Neural progenitor cell (in vitro differentiated cells): ENCODE data around the gene ELFN1. TPM values are rescaled to one million over a fixed set of nuclear protein-coding genes. Genes with fewer than 3 reads are reported as not detected.

ENCODE experiments used
- DNase-seq: peaks from one replicate; pipeline ENCODE4 v3.0.0-alpha.2; 2016; ENCODE audit warnings: low spot score
- H2AFZ ChIP-seq: fragments of 200-600 bp; sonication (generic); replicated peaks from 2 replicates; pipeline ENCODE4 v1.6.1; 2016; ENCODE audit warnings: antibody characterized with exemption
- H3F3A ChIP-seq: fragments of 200-600 bp; sonication (generic); 2 replicates; pipeline ENCODE4 v1.6.1; 2016; ENCODE audit warnings: antibody characterized with exemption, low read depth
- H3K27ac ChIP-seq: fragments of 200-600 bp; sonication (generic); 2 replicates; pipeline ENCODE4 v1.5.1; 2016; ENCODE audit warnings: mild to moderate bottlenecking
- H3K27me3 ChIP-seq: fragments of 200-600 bp; sonication (generic); 2 replicates; pipeline ENCODE4 v1.6.1; 2016; ENCODE audit warnings: mild to moderate bottlenecking, moderate library complexity
- H3K36me3 ChIP-seq: fragments of 200-600 bp; sonication (generic); 2 replicates; pipeline ENCODE4 v1.5.1; 2016
- H3K4me1 ChIP-seq: fragments of 200-600 bp; sonication (generic); 2 replicates; pipeline ENCODE4 v1.6.1; 2016; ENCODE audit warnings: mixed run types
- H3K4me2 ChIP-seq: fragments of 200-600 bp; sonication (generic); 2 replicates; pipeline ENCODE4 v1.6.1; 2016
- H3K4me3 ChIP-seq: fragments of 200-600 bp; sonication (generic); 2 replicates; pipeline ENCODE4 v1.5.1; 2016
- H3K79me2 ChIP-seq: fragments of 200-600 bp; sonication (generic); 2 replicates; pipeline ENCODE4 v1.6.1; 2016; ENCODE audit warnings: low read depth
- H3K9ac ChIP-seq: fragments of 200-600 bp; sonication (generic); 2 replicates; pipeline ENCODE4 v1.6.1; 2016
- H3K9me3 ChIP-seq: fragments of 200-600 bp; sonication (generic); 2 replicates; pipeline ENCODE4 v1.5.1; 2016; ENCODE audit warnings: low read depth
- H4K20me1 ChIP-seq: fragments of 200-600 bp; sonication (generic); 2 replicates; pipeline ENCODE4 v1.6.1; 2016; ENCODE audit warnings: low read depth
- H3K27ac Mint-ChIP-seq: 3 replicates; pipeline ENCODE4 v1.8.0; 2021; ENCODE audit warnings: mixed read lengths
- H3K27me3 Mint-ChIP-seq: 2 replicates; pipeline ENCODE4 v1.8.0; 2022; ENCODE audit warnings: low read depth, mild to moderate bottlenecking, inconsistent platforms, moderate library complexity, mixed read lengths; ENCODE audit not compliant: insufficient read depth
- H3K36me3 Mint-ChIP-seq: 3 replicates; pipeline ENCODE4 v1.8.0; 2021; ENCODE audit warnings: mixed read lengths
- H3K4me1 Mint-ChIP-seq: 3 replicates; pipeline ENCODE4 v1.8.0; 2021; ENCODE audit warnings: mixed read lengths
- H3K4me3 Mint-ChIP-seq: 3 replicates; pipeline ENCODE4 v1.8.0; 2021; ENCODE audit warnings: mild to moderate bottlenecking, moderate library complexity, mixed read lengths
- H3K9me3 Mint-ChIP-seq: 3 replicates; pipeline ENCODE4 v1.8.0; 2020; ENCODE audit warnings: mixed read lengths
- EZH2 ChIP-seq: fragments of 200-600 bp; sonication (generic); IDR thresholded peaks from 2 replicates; pipeline ENCODE4 v1.6.1; 2017; ENCODE audit warnings: antibody characterized with exemption, mild to moderate bottlenecking, moderate library complexity
- EZH2phosphoT487 ChIP-seq: fragments of 200-600 bp; sonication (generic); IDR thresholded peaks from 2 replicates; pipeline ENCODE4 v1.6.1; 2017; ENCODE audit warnings: antibody characterized with exemption
- total RNA-seq: library from RNA; depleted of rRNA; stranded (reverse); fragments of >200 nt; gene quantifications from 2 replicates; pipeline ENCODE4 v1.2.3, GENCODE V29; 2015; ENCODE audit warnings: low replicate concordance
- TF ChIP-seq, protein P1 (sequence below): fragments of 200-600 bp; sonication (generic); IDR thresholded peaks from 2 replicates; pipeline ENCODE4 v1.5.1; 2017; ENCODE audit warnings: antibody characterized with exemption, mild to moderate bottlenecking

ELFN1 gene
- total RNA-seq, 1 donor from 2014 or later: 2.2 TPM

DNA sequence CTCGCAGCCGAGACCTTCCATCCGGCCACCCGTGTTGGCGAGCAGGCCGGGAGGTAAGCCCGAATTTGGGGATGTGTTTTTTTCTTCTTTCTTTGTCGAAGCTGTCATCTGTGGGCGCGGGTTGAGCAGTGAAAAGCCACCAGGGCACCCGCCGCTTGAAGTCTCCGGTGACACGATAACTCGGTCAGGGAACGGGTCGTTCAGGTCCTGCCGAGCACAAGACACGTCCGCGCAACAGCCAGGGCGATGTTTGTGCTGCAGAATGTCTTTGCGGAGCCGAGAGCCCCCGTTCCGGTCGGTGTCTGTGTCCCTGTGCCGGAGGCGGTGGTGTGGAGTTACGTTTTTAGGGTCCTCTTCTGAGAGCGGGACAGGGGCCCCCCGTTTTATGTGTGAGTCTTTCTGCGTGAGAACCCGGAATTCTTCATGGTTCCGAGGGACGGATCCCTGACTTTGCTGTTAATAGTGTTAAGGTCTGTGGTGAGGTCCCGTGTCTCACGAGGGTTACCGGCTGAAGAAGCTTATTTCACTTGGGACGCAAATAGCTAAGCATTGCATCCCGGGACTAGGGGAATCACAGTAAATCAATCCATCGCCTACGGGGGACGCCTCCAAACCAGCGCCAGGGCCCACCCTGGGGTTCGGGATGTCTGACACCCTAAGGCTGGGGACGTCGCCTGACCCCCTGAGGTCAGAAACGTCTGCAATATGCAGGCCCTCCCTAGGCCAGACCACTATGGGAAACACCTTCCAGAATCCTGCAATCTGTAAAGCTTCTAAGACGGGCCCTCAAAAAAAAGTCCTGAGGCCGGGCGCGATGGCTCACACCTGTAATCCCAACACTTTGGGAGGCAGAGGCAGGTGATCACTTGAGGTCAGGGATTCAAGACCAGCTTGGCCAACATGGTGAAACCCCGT is 99.5 kb downstream of the ELFN1 start:
- H3K9ac ChIP-seq: no peak overlapping the region
- no peak overlapping the region for H3K4me2 ChIP-seq
- H3K79me2 ChIP-seq: no peaks in the 10 kb centered on the region
- H4K20me1 ChIP-seq: no peaks in the 10 kb centered on the region
- H3K36me3 ChIP-seq: no peaks in the 10 kb centered on the region
- H3K4me1 ChIP-seq: no peaks in the 10 kb centered on the region
- Mint-ChIP-seq H3K4me1 (no peaks in the 10 kb centered on the region), H3K27me3 (peaks cover 4% of the 10 kb centered on the region), H3K27ac (no peak overlapping the region), H3K36me3 (no peaks in the 10 kb centered on the region), H3K9me3 (peaks cover 2% of the 10 kb centered on the region), H3K4me3 (no peak overlapping the region)
- no peak for DNase-seq
- H3K27me3 ChIP-seq: no peaks in the 10 kb centered on the region
- H3F3A ChIP-seq: no peaks in the 10 kb centered on the region
- no peak overlapping the region for H3K4me3 ChIP-seq
- no peak overlapping the region for H3K27ac ChIP-seq
- peaks cover 2% of the 10 kb centered on the region for H3K9me3 ChIP-seq
- TF ChIP-seq, protein P1, sequence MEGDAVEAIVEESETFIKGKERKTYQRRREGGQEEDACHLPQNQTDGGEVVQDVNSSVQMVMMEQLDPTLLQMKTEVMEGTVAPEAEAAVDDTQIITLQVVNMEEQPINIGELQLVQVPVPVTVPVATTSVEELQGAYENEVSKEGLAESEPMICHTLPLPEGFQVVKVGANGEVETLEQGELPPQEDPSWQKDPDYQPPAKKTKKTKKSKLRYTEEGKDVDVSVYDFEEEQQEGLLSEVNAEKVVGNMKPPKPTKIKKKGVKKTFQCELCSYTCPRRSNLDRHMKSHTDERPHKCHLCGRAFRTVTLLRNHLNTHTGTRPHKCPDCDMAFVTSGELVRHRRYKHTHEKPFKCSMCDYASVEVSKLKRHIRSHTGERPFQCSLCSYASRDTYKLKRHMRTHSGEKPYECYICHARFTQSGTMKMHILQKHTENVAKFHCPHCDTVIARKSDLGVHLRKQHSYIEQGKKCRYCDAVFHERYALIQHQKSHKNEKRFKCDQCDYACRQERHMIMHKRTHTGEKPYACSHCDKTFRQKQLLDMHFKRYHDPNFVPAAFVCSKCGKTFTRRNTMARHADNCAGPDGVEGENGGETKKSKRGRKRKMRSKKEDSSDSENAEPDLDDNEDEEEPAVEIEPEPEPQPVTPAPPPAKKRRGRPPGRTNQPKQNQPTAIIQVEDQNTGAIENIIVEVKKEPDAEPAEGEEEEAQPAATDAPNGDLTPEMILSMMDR: no peak
- TF ChIP-seq EZH2phosphoT487: no peak
- H2AFZ ChIP-seq: no peak overlapping the region

DNA sequence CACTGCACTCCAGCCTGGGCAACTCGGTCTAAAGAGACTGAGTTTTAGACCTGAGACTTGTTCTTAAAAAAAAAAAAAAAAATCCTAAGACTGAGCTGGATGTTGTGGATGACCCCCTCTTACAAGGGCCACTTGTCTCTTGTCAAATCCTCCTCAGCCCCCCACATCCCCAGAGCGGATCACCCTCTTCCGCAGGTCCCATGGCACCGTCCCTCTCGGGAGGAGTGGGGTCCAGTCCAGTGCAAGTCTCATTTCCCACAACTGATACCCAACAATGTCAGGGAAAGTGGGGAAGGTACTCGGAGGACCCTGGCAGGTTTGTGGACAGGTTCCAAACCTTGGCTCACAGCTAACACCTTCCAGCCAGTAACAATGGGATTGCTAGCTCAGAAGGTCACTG is 100.3 kb downstream of the ELFN1 start:
- Histone ChIP-seq H3K9ac (no peak overlapping the region), H2AFZ (no peak overlapping the region), H3K36me3 (no peaks in the 10 kb centered on the region), H3K9me3 (no peaks in the 10 kb centered on the region), H3K79me2 (no peaks in the 10 kb centered on the region), H3K27me3 (no peaks in the 10 kb centered on the region), H3K4me1 (no peaks in the 10 kb centered on the region), H3K4me3 (no peak overlapping the region), H3K27ac (no peak overlapping the region), H4K20me1 (no peaks in the 10 kb centered on the region), H3F3A (no peaks in the 10 kb centered on the region), H3K4me2 (no peak overlapping the region)
- no peak overlapping the region for H3K27ac Mint-ChIP-seq
- no peaks in the 10 kb centered on the region for H3K36me3 Mint-ChIP-seq
- no peak overlapping the region for H3K4me3 Mint-ChIP-seq
- TF ChIP-seq EZH2phosphoT487 (no peak), EZH2 (no peak)
- TF ChIP-seq, protein P1: no peak
- no peaks in the 10 kb centered on the region for H3K4me1 Mint-ChIP-seq
- H3K27me3 Mint-ChIP-seq: peaks cover 4% of the 10 kb centered on the region
- H3K9me3 Mint-ChIP-seq: peaks cover 4% of the 10 kb centered on the region
- DNase-seq: no peak

DNA sequence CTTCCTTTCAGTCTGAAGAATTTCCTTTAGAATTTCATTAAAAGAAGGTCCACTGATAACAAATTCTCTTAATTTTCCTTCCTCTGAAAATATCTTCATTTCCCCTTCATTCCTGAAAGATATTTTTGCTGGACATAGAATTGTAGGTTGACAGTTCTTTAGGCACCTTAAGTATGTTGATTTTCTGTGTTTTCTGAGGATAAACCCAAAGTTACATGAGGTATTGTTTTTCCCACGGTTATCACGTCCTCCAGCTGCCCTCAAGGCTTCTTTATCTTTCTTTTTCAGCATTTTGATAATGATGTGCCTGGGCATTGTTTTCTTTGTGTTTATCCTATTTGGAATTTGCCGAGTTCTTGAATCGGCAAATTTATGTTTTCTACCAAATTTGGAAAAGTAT is 105.3 kb downstream of the ELFN1 start:
- Mint-ChIP-seq H3K4me1 (no peaks in the 10 kb centered on the region), H3K9me3 (peaks cover 20% of the 10 kb centered on the region), H3K4me3 (no peak overlapping the region), H3K27ac (no peak overlapping the region), H3K27me3 (peaks cover 5% of the 10 kb centered on the region), H3K36me3 (no peaks in the 10 kb centered on the region)
- Histone ChIP-seq H3K36me3 (no peaks in the 10 kb centered on the region), H3F3A (no peaks in the 10 kb centered on the region), H3K4me2 (no peak overlapping the region), H4K20me1 (no peaks in the 10 kb centered on the region), H3K9ac (no peak overlapping the region), H3K4me1 (no peaks in the 10 kb centered on the region), H2AFZ (no peak overlapping the region), H3K27ac (no peak overlapping the region), H3K9me3 (no peaks in the 10 kb centered on the region), H3K27me3 (no peaks in the 10 kb centered on the region), H3K4me3 (no peak overlapping the region), H3K79me2 (no peaks in the 10 kb centered on the region)
- TF ChIP-seq, protein P1: no peak
- no peak for TF ChIP-seq EZH2phosphoT487
- TF ChIP-seq EZH2: no peak
- no peak for DNase-seq
